ENCODE measurements around the gene FBRSL1. TPM values are rescaled to one million over a fixed set of nuclear protein-coding genes. Genes with fewer than 3 reads are reported as not detected.

The FBRSL1 gene
- total RNA-seq, 1 experiment from 2014 or later, result 124 TPM

GRCh38 chr12:132530447-132530846 lies 40.5 kb downstream of the FBRSL1 start (continued):
- TF ChIP-seq MAX (IDR thresholded peaks at IDR 0.05) (no peak), EGR1 (IDR thresholded peaks at IDR 0.05; ENCODE audit: low read depth) (no peak)

- Histone ChIP-seq H4K20me1 (ENCODE audit: insufficient read depth) (no peaks in the 10 kb centered on the region), H3K27ac (ENCODE audit: low read depth, low read length) (no peak overlapping the region), H3K79me2 (ENCODE audit: insufficient read depth, low read length) (no peaks in the 10 kb centered on the region), H3K36me3 (ENCODE audit: control insufficient read depth in 1 of 2, insufficient read depth in 2 of 2, low read length in 2 of 2) (no peaks in the 10 kb centered on the region), H3K4me2 (ENCODE audit: low read length) (no peak overlapping the region), H3K9ac (ENCODE audit: low read length) (no peak overlapping the region), H3K9me3 (ENCODE audit: control insufficient read depth in 1 of 2, insufficient read depth in 1 of 2, low read depth in 1 of 2, low read length in 2 of 2) (peaks cover 6 to 17% of the 10 kb centered on the region in 2 experiments; a peak in 2 of 4 replicates), H2AFZ (ENCODE audit: low read depth, low read length, poor library complexity, severe bottlenecking) (no peak overlapping the region), H3K9me2 (ENCODE audit: insufficient read depth) (no peaks in the 10 kb centered on the region), H3K4me3 (replicated peaks in 1 of 2; ENCODE audit: low read depth in 1 of 2, low read length in 2 of 2) (no peak overlapping the region), H3K27me3 (ENCODE audit: insufficient read depth, low read length) (no peaks in the 10 kb centered on the region), H3K4me1 (ENCODE audit: control insufficient read depth in 1 of 2, insufficient read depth in 2 of 2, low read length in 2 of 2) (no peaks in the 10 kb centered on the region)
- TF ChIP-seq ATF3 (IDR thresholded peaks at IDR 0.05) (no peak), CTCF (IDR thresholded peaks at IDR 0.05 in 2 of 3, conservative IDR thresholded peaks at IDR 0.05 in 1 of 3; ENCODE audit: borderline replicate concordance in 1 of 3, insufficient read depth in 1 of 3, low read depth in 2 of 3, low read length in 2 of 3) (no peak), SRF (IDR thresholded peaks at IDR 0.05; ENCODE audit: low read depth) (no peak), ELF1 (IDR thresholded peaks at IDR 0.05; ENCODE audit: borderline replicate concordance, low read depth) (no peak), ZFX (IDR thresholded peaks at IDR 0.05) (no peak), EZH2phosphoT487 (IDR thresholded peaks at IDR 0.05; ENCODE audit: borderline replicate concordance) (no peak), EZH2 (IDR thresholded peaks at IDR 0.05) (no peak), ZNF274 (IDR thresholded peaks at IDR 0.05; ENCODE audit: low read depth, low read length) (no peak), SIN3A (IDR thresholded peaks at IDR 0.05; ENCODE audit: low read depth) (no peak), RAD21 (IDR thresholded peaks at IDR 0.05; ENCODE audit: low read depth) (no peak), MAX (IDR thresholded peaks at IDR 0.05) (no peak), REST (IDR thresholded peaks at IDR 0.05; ENCODE audit: low read depth) (no peak), CEBPB (IDR thresholded peaks at IDR 0.05; ENCODE audit: low read depth) (no peak), JUND (IDR thresholded peaks at IDR 0.05) (no peak), POLR2A (IDR thresholded peaks at IDR 0.05; ENCODE audit: borderline replicate concordance, extremely low read depth, insufficient read depth, insufficient read length) (no peak), EGR1 (IDR thresholded peaks at IDR 0.05; ENCODE audit: low read depth) (no peak), YY1 (IDR thresholded peaks at IDR 0.05; ENCODE audit: extremely low read depth, insufficient replicate concordance, low read depth, low read length) (no peak), SP1 (IDR thresholded peaks at IDR 0.05; ENCODE audit: low read depth) (no peak), FOSL1 (IDR thresholded peaks at IDR 0.05; ENCODE audit: low read depth) (no peak)
- RAD21 ChIA-PET (ENCODE audit: low non-redundant PET in 1 of 2, low total read pairs in 2 of 2, uncharacterized antibody in 2 of 2, unreplicated experiment in 2 of 2), result no interaction called here
- CTCF ChIA-PET, result no interaction called here
- POLR2A ChIA-PET, result no interaction called here
- BruUV-seq (replicated peaks), result no TSS peak
- ATAC-seq (no peak), DNase-seq (ENCODE audit: low read depth, low spot score) (no peak)
- intact Hi-C loops (cut with micrococcal nuclease), result no loop called here
Measured at GRCh38 chr12:132530851-132531250, 40.9 kb downstream of the FBRSL1 start.
